Keratinocyte (primary cell): ENCODE data around the gene SMIM3. TPM values are rescaled to one million over a fixed set of nuclear protein-coding genes. Genes with fewer than 3 reads are reported as not detected.

Source experiments
- DNase-seq: peaks from one replicate; pipeline ENCODE4 v3.0.0-alpha.2; 2011; ENCODE audit warnings: low read depth, missing footprints, low spot score
- FAIRE-seq: peaks from 2 replicates; lab custom pipeline; 2011; peaks lifted over from hg19 to GRCh38; lab: Jason Lieb, UNC
- H2AFZ ChIP-seq: 2 replicates; pipeline ENCODE4 v1.6.0; 2012; ENCODE audit warnings: low read length, control low read depth, inconsistent platforms; ENCODE audit not compliant: control insufficient read depth
- H3K27ac ChIP-seq: 2 replicates; pipeline ENCODE4 v1.5.1; 2011; ENCODE audit warnings: low read length; ENCODE audit not compliant: control insufficient read depth, insufficient read depth
- H3K27me3 ChIP-seq: 3 replicates; pipeline ENCODE4 v1.6.0; 2011; ENCODE audit warnings: low read length; ENCODE audit not compliant: control insufficient read depth, insufficient read depth; ENCODE audit errors: extremely low read depth
- H3K36me3 ChIP-seq, 2 experiments: 2 replicates in 1 of 2; 3 replicates in 1 of 2; pipeline ENCODE4 v1.5.1; 2011; ENCODE audit warnings: low read length in 2 of 2, mild to moderate bottlenecking in 1 of 2; ENCODE audit not compliant: control insufficient read depth in 2 of 2, insufficient read depth in 2 of 2; ENCODE audit errors: extremely low read depth in 1 of 2
- H3K4me1 ChIP-seq: 3 replicates; pipeline ENCODE4 v1.5.1; 2011; ENCODE audit warnings: low read length; ENCODE audit not compliant: control insufficient read depth, insufficient read depth; ENCODE audit errors: extremely low read depth
- H3K4me2 ChIP-seq: 3 replicates; pipeline ENCODE4 v1.6.0; 2011; ENCODE audit warnings: low read depth, low read length; ENCODE audit not compliant: control insufficient read depth, insufficient read depth; ENCODE audit errors: extremely low read depth
- H3K4me3 ChIP-seq, 3 experiments: fragments of 200-600 bp in 1 of 3; sonication (generic) in 1 of 3; 2 replicates in 2 of 3; 3 replicates in 1 of 3; pipeline ENCODE4 v1.5.1; 2011 to 2016; ENCODE audit warnings: low read length in 3 of 3, mild to moderate bottlenecking in 3 of 3, control low read depth in 2 of 3, inconsistent platforms in 1 of 3, low read depth in 1 of 3, mixed read lengths in 1 of 3, mixed run types in 1 of 3, moderate library complexity in 1 of 3; ENCODE audit not compliant: control insufficient read depth in 2 of 3, insufficient read depth in 2 of 3; ENCODE audit errors: extremely low read depth in 1 of 3
- H3K79me2 ChIP-seq: 2 replicates; pipeline ENCODE4 v1.6.0; 2012; ENCODE audit warnings: low read length; ENCODE audit not compliant: control insufficient read depth, insufficient read depth
- H3K9ac ChIP-seq: 3 replicates; pipeline ENCODE4 v1.6.0; 2011; ENCODE audit warnings: low read length; ENCODE audit not compliant: control insufficient read depth, insufficient read depth; ENCODE audit errors: extremely low read depth
- H3K9me1 ChIP-seq: 3 replicates; pipeline ENCODE4 v1.6.0; 2011; ENCODE audit warnings: low read length; ENCODE audit not compliant: control insufficient read depth, insufficient read depth; ENCODE audit errors: extremely low read depth
- H3K9me3 ChIP-seq: 2 replicates; pipeline ENCODE4 v1.5.1; 2012; ENCODE audit warnings: low read depth, low read length; ENCODE audit not compliant: control insufficient read depth
- H4K20me1 ChIP-seq: 3 replicates; pipeline ENCODE4 v1.6.0; 2011; ENCODE audit warnings: low read length; ENCODE audit not compliant: control insufficient read depth, insufficient read depth; ENCODE audit errors: extremely low read depth
- EZH2 ChIP-seq: IDR thresholded peaks from one replicate; pipeline ENCODE4 v1.6.1; 2012; ENCODE audit warnings: inconsistent platforms, mild to moderate bottlenecking, low read length, moderate library complexity
- dilution Hi-C: fragments of 300-500 bp; cut with MboI; formaldehyde crosslinking; loops from one replicate; pipeline ENCODE4 v1.7.0; 2020; ENCODE audit warnings: low sequenced_read_pairs; ENCODE audit not compliant: extremely low pct_ligation_motif_present
- polyA plus RNA-seq, 5 experiments: library from polyadenylated mRNA; depleted of rRNA in 3 of 5; stranded (reverse) in 3 of 5; stranded (forward) in 1 of 5; unstranded in 1 of 5; fragments of >200 nt; gene quantifications; 1 replicate in 1 of 5; 2 replicates in 3 of 5; 3 replicates in 1 of 5; pipeline versions ENCODE4 v1.2.1 to v1.2.3, GENCODE V29; 2011 to 2012; ENCODE audit warnings: missing spikeins in 2 of 5, low read depth in 1 of 5, low replicate concordance in 1 of 5
- TF ChIP-seq, protein P1 (sequence below), 3 experiments: IDR thresholded peaks in 1 of 3; conservative IDR thresholded peaks in 1 of 3; optimal IDR thresholded peaks in 1 of 3; 2 replicates in 2 of 3; 3 replicates in 1 of 3; pipeline versions ENCODE3 to v1.5.1; 2011; ENCODE audit warnings: low read length in 3 of 3, mild to moderate bottlenecking in 3 of 3, moderate library complexity in 2 of 3, control low read depth in 1 of 3, inconsistent platforms in 1 of 3; ENCODE audit not compliant: insufficient read depth in 2 of 3; ENCODE audit errors: extremely low read depth in 1 of 3

The SMIM3 gene
- polyA plus RNA-seq, 1 donor (not counting 4 experiments of a cell fraction or from before 2014, with no cell fraction given), result 29.7 TPM

DNA sequence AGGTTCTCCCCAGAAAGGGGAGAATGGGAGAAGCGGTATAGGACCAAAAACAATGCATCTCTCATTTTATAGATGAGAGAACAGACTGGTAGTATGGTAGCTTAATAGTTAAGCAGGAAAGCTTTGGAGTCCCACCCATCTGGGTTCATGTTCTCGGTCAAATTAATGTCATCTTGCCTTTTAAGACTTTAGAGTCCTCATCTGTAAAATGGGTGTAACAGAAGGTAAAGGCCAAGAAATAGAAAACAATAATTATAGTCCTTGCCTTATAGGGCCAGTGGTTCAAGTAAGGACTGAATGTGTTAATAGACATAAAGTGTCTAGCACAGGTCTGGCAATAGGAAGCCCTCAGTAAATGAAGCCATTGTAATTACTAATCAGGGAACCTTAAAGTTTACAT is 16.4 kb downstream of the SMIM3 start:
- no peaks in the 10 kb centered on the region for H3K27me3 ChIP-seq
- no peak for FAIRE-seq
- DNase-seq, result no peak
- no peak overlapping the region for H3K4me3 ChIP-seq
- no peak overlapping the region for H3K9ac ChIP-seq
- H3K9me1 ChIP-seq, result no peaks in the 10 kb centered on the region
- dilution Hi-C loops, result no loop called here
- H3K9me3 ChIP-seq, result no peaks in the 10 kb centered on the region
- H3K4me2 ChIP-seq, result no peak overlapping the region
- peaks cover 19% of the 10 kb centered on the region for H3K4me1 ChIP-seq
- H3K79me2 ChIP-seq, result peaks cover 27% of the 10 kb centered on the region
- no peak overlapping the region for H2AFZ ChIP-seq
- H3K27ac ChIP-seq, result no peak overlapping the region
- peaks cover 6 to 9% of the 10 kb centered on the region in 2 experiments for H3K36me3 ChIP-seq
- no peak for TF ChIP-seq EZH2
- TF ChIP-seq, protein P1, sequence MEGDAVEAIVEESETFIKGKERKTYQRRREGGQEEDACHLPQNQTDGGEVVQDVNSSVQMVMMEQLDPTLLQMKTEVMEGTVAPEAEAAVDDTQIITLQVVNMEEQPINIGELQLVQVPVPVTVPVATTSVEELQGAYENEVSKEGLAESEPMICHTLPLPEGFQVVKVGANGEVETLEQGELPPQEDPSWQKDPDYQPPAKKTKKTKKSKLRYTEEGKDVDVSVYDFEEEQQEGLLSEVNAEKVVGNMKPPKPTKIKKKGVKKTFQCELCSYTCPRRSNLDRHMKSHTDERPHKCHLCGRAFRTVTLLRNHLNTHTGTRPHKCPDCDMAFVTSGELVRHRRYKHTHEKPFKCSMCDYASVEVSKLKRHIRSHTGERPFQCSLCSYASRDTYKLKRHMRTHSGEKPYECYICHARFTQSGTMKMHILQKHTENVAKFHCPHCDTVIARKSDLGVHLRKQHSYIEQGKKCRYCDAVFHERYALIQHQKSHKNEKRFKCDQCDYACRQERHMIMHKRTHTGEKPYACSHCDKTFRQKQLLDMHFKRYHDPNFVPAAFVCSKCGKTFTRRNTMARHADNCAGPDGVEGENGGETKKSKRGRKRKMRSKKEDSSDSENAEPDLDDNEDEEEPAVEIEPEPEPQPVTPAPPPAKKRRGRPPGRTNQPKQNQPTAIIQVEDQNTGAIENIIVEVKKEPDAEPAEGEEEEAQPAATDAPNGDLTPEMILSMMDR (optimal IDR thresholded peaks at IDR 0.05 in 1 of 3, IDR thresholded peaks at IDR 0.05 in 1 of 3, conservative IDR thresholded peaks at IDR 0.05 in 1 of 3; ENCODE audit: extremely low read depth in 1 of 3, insufficient read depth in 2 of 3, low read length in 3 of 3), result no peak
- H4K20me1 ChIP-seq, result no peaks in the 10 kb centered on the region

DNA sequence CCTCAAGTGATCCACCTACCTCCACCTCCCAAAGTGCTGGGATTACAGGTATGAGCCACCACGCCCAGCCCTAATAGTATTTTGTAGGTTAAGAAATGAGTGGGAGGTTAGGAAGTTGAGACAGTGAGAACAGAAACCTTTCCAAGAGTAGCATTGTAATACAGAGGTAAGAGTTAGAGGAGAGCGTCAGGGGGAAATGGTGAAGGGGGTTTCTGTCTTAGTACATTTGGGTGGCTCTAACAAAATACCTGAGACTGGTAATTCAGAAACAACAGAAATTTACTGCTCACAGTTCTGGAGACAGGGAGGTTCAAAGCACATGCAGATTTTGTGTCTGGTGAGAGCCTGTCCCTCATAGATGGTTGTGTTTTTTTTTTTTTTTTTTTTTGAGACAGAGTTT is 18.8 kb downstream of the SMIM3 start:
- no peak overlapping the region for H3K27ac ChIP-seq
- peaks cover 6% of the 10 kb centered on the region in 2 experiments for H3K36me3 ChIP-seq
- peaks cover 15% of the 10 kb centered on the region for H3K79me2 ChIP-seq
- H4K20me1 ChIP-seq, result no peaks in the 10 kb centered on the region
- H3K4me3 ChIP-seq, result no peak overlapping the region
- H2AFZ ChIP-seq, result no peak overlapping the region
- no peak for FAIRE-seq
- no peak overlapping the region for H3K4me2 ChIP-seq
- dilution Hi-C loops, result no loop called here
- DNase-seq, result no peak
- peaks cover 8% of the 10 kb centered on the region for H3K4me1 ChIP-seq
- no peaks in the 10 kb centered on the region for H3K27me3 ChIP-seq
- no peak overlapping the region for H3K9ac ChIP-seq
- H3K9me3 ChIP-seq, result no peaks in the 10 kb centered on the region
- H3K9me1 ChIP-seq, result no peaks in the 10 kb centered on the region
- no peak for TF ChIP-seq EZH2
- TF ChIP-seq, protein P1 (optimal IDR thresholded peaks at IDR 0.05 in 1 of 3, IDR thresholded peaks at IDR 0.05 in 1 of 3, conservative IDR thresholded peaks at IDR 0.05 in 1 of 3; ENCODE audit: extremely low read depth in 1 of 3, insufficient read depth in 2 of 3, low read length in 3 of 3), result no peak
